ENCODE data around the gene NOSTRIN. TPM values are rescaled to one million over a fixed set of nuclear protein-coding genes. Genes with fewer than 3 reads are reported as not detected.
"Not testable (repeated sequence)": the region's sequence is repeated elsewhere in the genome, so short reads cannot be mapped to it uniquely, and the experiment has no call there.

The NOSTRIN gene
- total RNA-seq, 1 donor from 2014 or later = 0.07 TPM

DNA sequence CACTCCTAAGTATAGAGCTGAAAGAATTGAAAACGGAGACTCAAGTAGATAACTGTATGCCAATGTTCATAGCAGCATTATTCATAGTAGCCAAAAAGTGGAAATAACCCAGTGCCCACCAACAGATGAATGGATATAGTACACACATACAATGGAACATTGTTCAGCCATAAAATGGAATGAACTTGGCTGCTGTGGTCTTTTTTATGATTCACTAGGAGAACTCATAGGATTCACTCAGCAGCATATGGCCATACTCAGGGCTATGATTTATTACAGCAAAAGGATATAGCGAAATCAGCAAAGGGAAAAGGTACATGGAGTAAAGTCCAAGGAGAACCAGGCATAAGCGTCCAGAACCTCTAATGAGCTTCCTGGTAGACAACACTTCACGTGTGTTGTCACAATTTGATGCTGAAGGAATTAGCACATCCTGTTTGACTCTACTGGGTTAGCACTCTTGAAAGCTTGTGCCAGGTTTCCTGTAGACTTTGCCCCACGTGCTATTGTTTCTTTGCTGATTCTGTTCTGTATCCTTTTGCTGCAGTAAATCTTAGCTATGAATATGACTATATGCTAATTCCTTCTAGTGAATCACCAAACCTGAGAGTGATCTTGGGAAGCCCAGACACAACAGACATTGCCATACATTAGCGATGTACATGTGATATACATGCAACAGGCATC, 72.1 kb downstream of the NOSTRIN start:
- DNase-seq (ENCODE audit: low read depth, low spot score) = no peak

DNA sequence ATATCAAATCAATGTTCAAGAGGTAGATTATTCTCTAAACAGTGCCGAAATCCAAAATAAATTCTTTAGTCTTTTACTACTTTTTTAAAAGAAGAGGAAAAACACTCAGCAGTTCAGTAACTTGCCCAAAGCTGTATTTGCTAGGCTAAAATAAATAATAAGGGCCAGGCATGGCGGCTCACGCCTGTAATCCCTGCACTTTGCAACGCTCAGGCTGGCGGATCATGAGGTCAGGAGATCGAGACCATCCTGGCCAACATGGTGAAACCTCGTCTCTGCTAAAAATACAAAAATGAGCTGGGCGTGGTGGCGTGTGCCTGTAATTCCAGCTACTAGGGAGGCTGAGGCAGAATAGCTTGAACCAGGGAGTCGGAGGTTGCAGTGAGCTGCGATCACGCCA, 79.7 kb downstream of the NOSTRIN start:
- not testable (repeated sequence) for DNase-seq (ENCODE audit: low read depth, low spot score)

DNA sequence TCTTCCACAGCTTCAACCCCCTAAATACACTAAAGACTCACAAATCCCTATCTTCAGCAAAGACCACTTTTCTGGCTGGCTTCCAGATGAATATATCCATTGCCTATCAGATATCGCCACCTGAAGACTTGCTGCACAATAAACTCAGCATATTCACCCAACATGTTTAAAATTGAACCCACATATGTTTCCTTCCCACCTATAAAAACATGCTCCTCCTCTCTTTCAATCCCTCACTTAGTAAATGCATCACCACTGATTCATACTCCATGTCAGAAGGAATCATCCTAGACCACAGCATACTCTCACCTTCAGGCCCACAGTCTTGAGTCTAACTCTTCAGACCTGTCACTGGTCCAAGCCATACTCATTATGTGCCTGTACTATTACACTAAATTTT, 82.5 kb downstream of the NOSTRIN start:
- DNase-seq (ENCODE audit: low read depth, low spot score) = no peak

DNA sequence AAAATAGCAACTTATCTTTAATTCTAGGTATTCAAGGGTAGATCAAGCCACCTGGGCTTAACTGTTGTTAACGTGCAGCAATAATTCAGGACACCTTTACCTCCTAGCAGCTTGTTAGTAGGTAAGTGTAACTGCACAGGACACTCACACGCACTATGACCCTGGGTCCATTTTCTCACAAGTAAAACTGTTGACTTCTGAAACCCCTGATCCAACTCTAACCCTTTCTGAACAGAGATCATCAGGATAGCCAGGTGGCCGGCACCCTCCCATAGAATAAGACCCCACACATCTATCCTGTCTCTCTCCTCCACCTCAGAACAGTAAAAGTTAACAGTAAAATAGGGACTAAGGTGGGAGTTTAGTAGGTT, 87.2 kb downstream of the NOSTRIN start:
- DNase-seq (ENCODE audit: low read depth, low spot score) = no peak

DNA sequence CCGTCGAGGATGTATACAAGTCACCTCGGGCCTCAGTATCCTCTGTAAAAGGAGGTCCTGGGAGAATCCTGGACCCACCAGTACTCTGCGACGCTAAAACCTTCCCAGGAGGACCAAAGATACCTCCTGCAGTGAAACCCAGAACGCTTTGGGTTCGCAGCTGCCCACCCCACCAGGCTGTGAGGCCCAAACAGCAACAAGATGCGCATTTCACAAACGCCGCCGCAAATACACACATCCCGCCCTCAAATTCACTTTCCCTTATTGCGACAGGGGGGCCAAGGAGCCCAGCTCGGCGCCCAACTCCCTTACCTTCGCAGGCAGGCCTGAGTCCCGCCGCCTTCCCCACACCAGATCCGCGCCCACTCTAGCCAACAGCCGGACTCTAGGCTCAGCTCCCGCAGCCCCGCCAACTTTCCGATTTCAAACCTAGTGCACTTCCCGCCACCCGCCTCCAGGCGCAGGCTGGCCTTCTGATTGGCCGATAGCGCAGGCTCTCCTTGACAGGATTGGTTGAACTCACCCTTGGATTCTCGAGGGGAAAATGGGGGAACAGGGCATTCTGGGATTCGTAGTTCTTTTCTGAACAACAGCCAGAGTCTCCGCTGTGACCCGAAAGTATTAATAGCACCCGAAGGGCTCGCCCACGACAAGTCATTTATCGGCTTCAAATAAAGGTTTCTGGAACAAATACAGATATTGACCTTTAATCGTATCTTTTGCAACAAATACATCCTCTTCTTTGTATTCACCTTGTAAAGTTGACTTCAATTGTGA, 87.8 kb downstream of the NOSTRIN start, which contains the start of gene SPC25:
Gene SPC25, minus strand, starts transcription at position 425 of the 777 bp plus-strand sequence. CDS start 911 bp downstream, outside the sequence.
- DNase-seq (ENCODE audit: low read depth, low spot score) = peak; percentile 50

DNA sequence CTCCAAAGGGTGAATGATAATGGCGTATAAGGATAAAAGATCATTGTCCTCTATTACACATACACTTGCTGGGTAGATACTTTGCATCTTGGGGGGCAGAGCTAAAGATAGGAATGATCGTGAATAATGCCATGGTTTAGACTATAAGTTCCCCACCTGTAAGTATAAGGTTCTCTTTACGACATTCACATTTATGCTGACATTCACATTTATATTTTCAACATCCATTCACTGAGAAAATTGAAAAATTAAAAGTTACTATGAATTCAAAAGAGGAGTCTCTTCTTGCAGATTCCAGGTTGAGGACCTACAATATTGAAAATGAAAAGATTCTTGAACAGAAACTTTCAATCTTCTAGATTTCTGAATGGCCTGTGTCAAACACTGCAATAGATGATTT, 89.9 kb downstream of the NOSTRIN start:
- no peak for DNase-seq (ENCODE audit: low read depth, low spot score)

DNA sequence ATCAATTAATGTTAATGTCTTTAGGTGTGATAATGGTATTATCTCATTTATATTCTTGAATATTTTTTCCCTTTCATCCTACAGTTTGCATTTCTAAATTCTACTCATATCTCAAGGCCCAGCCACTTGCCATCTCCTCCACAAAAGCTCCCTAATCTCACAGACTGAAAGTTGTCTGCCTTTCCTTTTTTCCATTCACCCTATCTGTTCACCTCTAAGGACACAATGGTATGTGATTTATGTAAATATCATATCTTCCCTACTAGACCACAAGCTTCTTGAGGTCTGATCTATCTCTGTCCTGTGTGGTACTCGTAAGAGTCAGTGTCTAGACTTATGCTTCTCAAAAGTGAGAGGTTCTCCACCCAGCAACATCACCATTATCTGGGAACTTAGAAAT, 91.7 kb downstream of the NOSTRIN start:
- DNase-seq (ENCODE audit: low read depth, low spot score) = no peak

DNA sequence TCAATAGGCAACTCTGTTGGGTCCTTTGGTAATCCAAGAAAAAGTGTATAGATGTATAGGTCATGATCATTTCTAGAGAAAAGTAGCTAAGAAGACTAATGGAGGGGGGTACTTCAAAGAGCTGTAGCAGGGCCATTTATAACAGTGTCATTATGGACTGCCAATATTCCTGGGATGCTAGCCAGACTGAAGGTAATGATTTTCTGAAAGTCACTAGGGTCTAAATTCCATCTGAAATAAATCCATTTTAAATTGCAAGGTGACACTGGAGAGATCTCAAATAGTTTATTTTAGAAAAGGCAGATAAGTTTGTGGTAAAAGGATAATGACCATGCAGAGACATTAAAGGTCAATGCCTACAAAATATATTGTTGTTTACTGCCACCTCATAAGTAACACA, 92.3 kb downstream of the NOSTRIN start:
- DNase-seq (ENCODE audit: low read depth, low spot score) = no peak

DNA sequence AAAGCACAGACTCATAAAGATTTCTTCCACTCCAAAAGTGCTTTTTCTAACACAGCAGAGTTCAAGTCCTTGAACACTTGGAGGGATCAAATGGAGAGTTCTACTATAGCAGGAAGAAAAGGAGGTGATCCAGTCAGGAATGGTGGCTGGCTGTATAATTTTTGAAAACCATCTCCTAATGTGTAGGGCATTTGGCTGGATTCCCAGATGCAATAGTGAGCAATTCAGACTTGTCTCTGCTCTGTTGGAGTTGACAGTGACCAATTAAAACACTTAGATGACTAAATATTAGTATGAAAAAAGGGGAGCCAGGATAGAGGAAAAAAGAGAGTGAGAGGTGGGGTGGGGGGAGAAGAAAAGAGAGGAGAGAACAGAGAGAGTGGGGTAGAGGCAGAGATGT, 93.3 kb downstream of the NOSTRIN start:
- no peak for DNase-seq (ENCODE audit: low read depth, low spot score)

DNA sequence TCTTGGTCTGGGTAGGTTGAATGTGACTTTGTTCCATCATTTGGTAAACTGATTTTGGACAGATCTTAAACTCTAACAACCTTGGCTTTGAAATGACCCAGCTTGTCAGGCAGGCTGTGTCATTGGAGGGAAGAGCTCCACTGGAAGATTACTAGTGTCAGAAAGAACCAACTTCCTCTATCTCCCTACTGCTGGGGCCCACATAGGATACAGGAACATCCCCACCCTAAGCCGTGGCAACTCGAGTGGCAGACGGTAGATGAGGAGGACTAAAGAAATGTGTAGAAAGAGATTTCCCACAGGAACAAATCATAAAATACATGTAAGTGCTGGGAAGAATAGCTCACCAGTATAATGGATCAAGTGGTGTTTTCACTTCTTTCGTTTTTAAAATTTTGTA, 94.3 kb downstream of the NOSTRIN start:
- no peak for DNase-seq (ENCODE audit: low read depth, low spot score)

DNA sequence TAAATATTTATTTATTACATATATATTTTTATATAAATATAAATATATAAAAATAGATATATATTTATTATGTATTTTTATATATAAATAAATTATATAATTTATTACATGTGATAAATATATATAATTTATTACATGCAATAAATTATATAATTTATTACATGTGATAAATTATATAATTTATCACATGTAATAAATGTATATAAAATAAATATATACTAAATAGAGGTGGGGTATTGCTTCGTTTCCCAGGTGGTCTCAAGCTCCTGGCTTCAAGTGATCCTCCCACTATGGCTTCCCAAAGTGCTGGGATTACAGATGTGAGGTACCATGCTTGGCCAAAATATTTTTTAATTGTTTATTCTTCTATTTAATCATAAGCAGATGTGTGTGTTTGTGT, 95.0 kb downstream of the NOSTRIN start:
- no peak for DNase-seq (ENCODE audit: low read depth, low spot score)

DNA sequence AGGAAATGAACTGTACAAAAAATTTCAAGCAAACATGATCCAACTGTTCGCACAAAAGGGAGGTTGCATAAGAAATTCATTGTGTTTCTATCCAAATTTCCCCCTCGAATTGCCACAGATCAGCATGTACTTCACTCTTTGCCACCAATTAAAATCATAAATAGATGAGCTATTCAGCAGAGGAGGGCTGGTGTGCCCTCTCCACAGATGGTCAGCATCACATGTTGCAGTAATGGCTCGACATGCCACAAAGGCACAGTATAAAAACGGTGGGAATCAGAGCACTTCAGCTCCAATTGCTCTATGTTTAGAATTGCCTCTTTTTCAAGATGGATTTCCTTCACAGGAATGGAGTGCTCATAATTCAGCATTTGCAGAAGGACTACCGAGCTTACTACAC, 98.6 kb downstream of the NOSTRIN start, which contains the start of gene G6PC2:
Gene G6PC2, plus strand, starts transcription at position 289 of the 400 bp plus-strand sequence. Its CDS starts 41 bp downstream, at position 330.
- no peak for DNase-seq (ENCODE audit: low read depth, low spot score)

DNA sequence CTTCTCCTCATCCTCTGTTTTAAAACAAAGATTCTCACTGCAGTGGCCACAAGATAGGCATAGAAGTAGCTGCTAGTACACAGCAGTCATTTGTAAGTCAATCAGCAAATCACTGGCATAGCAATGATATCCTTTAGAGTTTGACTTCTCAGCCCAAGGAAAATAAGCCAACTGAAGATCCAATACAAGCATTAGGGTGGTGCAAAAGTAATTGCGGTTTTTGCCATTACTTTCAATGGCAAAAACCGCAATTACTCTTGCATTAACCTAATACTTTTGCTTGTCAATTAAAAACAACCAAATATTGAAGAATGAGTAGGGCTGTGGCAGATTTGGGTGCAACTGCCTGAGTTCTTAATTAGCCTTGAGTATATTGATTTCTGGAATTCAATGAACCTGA, 101.5 kb downstream of the NOSTRIN start:
- DNase-seq (ENCODE audit: low read depth, low spot score) = no peak

DNA sequence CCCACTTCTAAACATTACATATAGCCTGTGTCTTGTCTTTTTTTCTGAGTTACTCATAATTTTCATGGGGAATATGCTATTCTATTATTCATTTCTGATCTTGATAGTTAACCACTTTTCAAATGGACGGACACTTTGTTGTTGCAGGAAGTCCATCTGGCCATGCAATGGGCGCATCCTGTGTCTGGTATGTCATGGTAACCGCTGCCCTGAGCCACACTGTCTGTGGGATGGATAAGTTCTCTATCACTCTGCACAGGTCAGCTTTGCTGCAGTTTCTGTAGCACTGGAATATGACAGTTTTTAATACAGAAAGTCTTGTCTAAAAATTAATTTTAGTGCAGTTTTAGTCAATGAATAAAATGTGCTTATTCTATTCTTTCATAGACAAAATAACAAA, 101.9 kb downstream of the NOSTRIN start:
- no peak for DNase-seq (ENCODE audit: low read depth, low spot score)

DNA sequence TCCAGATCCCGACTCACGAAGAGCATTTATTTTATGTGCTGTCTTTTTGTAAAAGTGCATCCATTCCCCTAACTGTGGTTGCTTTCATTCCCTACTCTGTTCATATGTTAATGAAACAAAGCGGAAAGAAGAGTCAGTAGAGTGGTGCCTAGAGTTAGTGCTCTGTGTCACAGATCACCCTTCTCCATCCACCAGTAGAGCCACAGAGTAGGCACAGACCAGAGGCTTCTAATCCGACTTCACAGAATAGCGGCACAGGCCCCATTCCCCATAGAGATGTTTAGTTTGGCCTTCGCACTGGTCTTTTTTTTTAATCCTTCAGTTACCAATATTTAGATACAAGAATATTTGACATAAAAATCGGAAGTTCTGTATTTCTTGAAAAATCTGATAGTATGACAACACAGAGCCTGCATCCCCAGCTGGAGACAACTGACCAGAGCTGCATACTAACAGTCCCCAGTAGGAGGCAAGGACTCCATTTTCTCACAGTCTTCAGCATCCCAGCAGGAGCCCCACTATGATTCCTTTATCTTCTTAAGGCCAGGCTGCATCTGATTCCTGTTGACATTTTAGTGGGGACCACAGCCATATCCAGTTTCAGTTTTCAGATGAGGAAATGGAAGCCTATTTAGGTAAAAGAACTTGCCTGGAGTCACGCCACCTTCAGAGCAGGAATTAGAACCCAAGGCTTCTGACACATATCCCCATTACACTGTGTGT, 105.7 kb downstream of the NOSTRIN start:
- DNase-seq (ENCODE audit: low read depth, low spot score) = no peak

DNA sequence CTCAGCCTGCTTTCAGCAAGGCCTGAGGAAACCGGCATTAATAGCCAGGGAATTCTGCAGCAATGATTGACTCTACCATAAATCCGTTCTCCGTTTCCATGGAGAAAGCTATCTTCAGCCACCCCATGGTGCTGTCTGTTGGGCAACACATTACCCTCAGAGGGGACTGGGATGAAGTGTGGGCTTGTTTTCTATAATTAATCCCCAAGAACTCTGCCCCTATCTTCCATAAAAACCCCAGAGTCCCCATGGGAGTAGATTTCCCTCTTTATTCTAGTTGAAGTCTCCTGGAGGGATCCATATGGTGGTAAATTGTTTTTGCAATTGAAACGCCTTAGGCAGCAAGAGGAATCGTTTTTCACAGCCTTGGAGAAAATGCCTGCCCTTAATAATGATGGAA, 107.9 kb downstream of the NOSTRIN start:
- no peak for DNase-seq (ENCODE audit: low read depth, low spot score)

DNA sequence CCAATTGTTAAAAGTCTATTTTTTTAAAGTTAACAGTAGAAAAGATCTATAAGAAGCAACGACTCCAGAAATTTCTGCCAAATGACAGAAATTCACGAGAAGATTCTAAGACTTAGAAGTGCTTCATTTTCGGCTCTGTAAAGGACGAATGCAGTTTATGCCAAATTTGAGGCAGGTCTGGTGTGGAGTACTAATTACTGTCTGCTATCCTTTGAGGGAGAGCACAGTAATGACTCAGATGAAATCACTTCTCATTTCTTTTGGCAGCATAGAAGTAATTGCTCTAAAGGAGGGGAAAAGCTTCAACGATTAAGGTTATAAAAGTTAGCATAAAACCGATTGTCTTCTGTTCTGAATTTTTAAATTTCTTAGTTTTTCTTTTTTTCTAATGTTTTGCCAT, 110.0 kb downstream of the NOSTRIN start:
- no peak for DNase-seq (ENCODE audit: low read depth, low spot score)

DNA sequence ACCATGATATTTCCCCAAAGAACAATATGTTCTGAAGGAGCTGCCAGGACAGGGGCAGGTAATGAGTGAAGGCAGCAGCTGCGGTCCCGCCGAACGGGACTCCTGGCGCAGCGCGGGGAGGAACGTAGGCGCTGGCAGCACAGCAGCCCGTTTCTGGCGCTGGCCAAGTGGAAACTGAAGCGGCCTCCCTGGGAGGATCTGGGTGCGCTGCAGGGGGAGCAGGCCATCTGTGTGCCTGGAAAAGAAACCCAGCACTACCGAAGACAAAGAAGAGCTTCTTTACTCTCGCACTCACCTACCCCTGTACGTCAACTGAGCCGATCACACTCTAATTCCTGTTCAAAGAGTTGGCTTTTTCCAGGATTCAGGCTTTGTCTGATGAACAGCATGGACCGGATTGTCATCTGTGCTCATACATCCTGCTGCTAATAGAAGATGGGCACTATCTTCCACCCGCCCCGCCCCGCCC, 110.5 kb downstream of the NOSTRIN start:
- no peak for DNase-seq (ENCODE audit: low read depth, low spot score)

DNA sequence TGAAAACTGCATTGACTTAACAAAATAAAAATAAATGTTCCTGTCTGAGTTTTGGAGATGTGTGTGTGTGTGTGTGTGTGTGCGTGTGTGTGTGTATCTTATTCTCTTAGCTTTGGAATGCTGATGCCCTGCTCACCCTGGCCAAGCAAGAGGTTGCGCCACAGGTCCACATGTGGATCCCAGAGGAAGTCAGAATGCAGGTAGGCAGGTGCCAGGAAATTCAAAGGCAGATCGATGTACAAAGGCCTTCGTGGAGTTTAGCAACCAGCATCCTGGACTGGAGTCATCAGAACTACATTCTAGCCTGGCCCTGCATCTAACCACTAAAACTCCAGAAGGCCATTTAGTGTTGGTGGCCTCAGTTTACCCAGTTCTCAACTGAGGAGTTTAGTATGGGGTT, 111.1 kb downstream of the NOSTRIN start:
- DNase-seq (ENCODE audit: low read depth, low spot score) = no peak
